H1 (cell line): ENCODE data around the gene KCNMA1. TPM values are rescaled to one million over a fixed set of nuclear protein-coding genes. Genes with fewer than 3 reads are reported as not detected.

Experiments
- CHD7 ChIP-seq: fragments of 300-600 bp; sonication (generic); IDR thresholded peaks from 2 replicates; pipeline ENCODE4 v1.7.1; 2012; ENCODE audit warnings: low read length, moderate library complexity, mild to moderate bottlenecking, inconsistent platforms; ENCODE audit not compliant: insufficient replicate concordance
- KDM1A ChIP-seq: fragments of 200-600, 300-600 bp; sonication (generic); IDR thresholded peaks from 2 replicates; pipeline ENCODE4 v1.7.1; 2016; ENCODE audit warnings: mild to moderate bottlenecking, low read length, borderline replicate concordance
- SIX5 ChIP-seq: IDR thresholded peaks from 2 replicates; pipeline ENCODE4 v1.6.1; 2011; ENCODE audit warnings: mild to moderate bottlenecking, low read depth, low read length
- SP2 ChIP-seq: IDR thresholded peaks from 2 replicates; pipeline ENCODE4 v1.6.1; 2012; ENCODE audit warnings: mild to moderate bottlenecking, low read length, inconsistent platforms
- TCF12 ChIP-seq: IDR thresholded peaks from 2 replicates; pipeline ENCODE4 v1.6.1; 2011; ENCODE audit warnings: low read depth, mild to moderate bottlenecking, low read length
- TEAD4 ChIP-seq: IDR thresholded peaks from 2 replicates; pipeline ENCODE4 v1.6.1; 2012; ENCODE audit warnings: low read depth, low read length, inconsistent platforms, mixed read lengths
- polyA plus RNA-seq, 7 experiments: library from polyadenylated mRNA; depleted of rRNA in 3 of 7; stranded (reverse) in 5 of 7; unstranded in 2 of 7; fragments of >200 nt in 5 of 7; fragments of 200-250 nt in 2 of 7; gene quantifications; 1 replicate in 5 of 7; 2 replicates in 1 of 7; 4 replicates in 1 of 7; pipeline versions ENCODE4 v1.2.1 to v1.2.3, GENCODE V29; 2011 to 2013; ENCODE audit warnings: missing spikeins in 2 of 7, mixed read lengths in 2 of 7
- total RNA-seq: library from RNA; stranded (reverse); fragmentation: NEBNext Ultra II Directional; extraction: Animal tissue kit (Norgen Biotek cat#: 25700); gene quantifications from 2 replicates; pipeline ENCODE4 v1.2.1, GENCODE V29; 2021

KCNMA1 gene
- total and polyA plus RNA-seq, 2 of the 8 experiments (the other 6 are each of a cell fraction or from before 2014, with no cell fraction given), result 10.2 to 11.1 TPM

GRCh38 chr10:77444041-77444440 lies 193.6 kb downstream of the KCNMA1 start (continued):
- TF ChIP-seq CHD7, result no peak
- no peak for TF ChIP-seq TEAD4
- no peak for TF ChIP-seq KDM1A
- no peak for TF ChIP-seq TCF12
- TF ChIP-seq SP2, result no peak
- no peak for TF ChIP-seq SIX5
- TF ChIP-seq, all 59 proteins: peak for 0
